Measurements from ENCODE around the gene VSTM2B. TPM values are rescaled to one million over a fixed set of nuclear protein-coding genes. Genes with fewer than 3 reads are reported as not detected.
"Not testable (repeated sequence)": the region's sequence is repeated elsewhere in the genome, so short reads cannot be mapped to it uniquely, and the experiment has no call there.

VSTM2B gene
- total and polyA plus RNA-seq, 4 donors = not detected

- 80% methylated on average over 7 of the region's 7 CpGs for WGBS
- no peaks in the 10 kb centered on the region for H3K4me1 ChIP-seq (ENCODE audit: control insufficient read depth in 4 of 4, insufficient read depth in 4 of 4, low read length in 3 of 4)
- H3K4me3 ChIP-seq (ENCODE audit: low read depth in 1 of 3, low read length in 3 of 3) = no peak overlapping the region
- H3K36me3 ChIP-seq (ENCODE audit: control insufficient read depth in 4 of 4, insufficient read depth in 3 of 4, low read depth in 1 of 4, low read length in 3 of 4) = no peaks in the 10 kb centered on the region
- peaks cover 0 to 3% (median 0%) of the 10 kb centered on the region in 4 donors for H3K27me3 ChIP-seq (ENCODE audit: control insufficient read depth in 4 of 4, insufficient read depth in 4 of 4, low read length in 3 of 4)
- TF ChIP-seq NR2F2 (IDR thresholded peaks at IDR 0.05) (no peak), GABPA (IDR thresholded peaks at IDR 0.05 in 1 of 2, conservative IDR thresholded peaks at IDR 0.05 in 1 of 2) (no peak), RAD21 (IDR thresholded peaks at IDR 0.05) (no peak), HNF4A (conservative IDR thresholded peaks at IDR 0.05) (no peak), ATF3 (IDR thresholded peaks at IDR 0.05) (no peak), CTCF (IDR thresholded peaks at IDR 0.05; ENCODE audit: low read depth, low read length, missing input control) (no peak)
- DNase-seq (ENCODE audit: low spot score) = no peak
- peaks cover 0 to 3% (median 0%) of the 10 kb centered on the region in 4 donors for H3K9me3 ChIP-seq (ENCODE audit: control insufficient read depth in 4 of 4, low read length in 3 of 4)
- no peak overlapping the region for H3K9ac ChIP-seq (ENCODE audit: low read depth in 1 of 2, low read length in 2 of 2)
- no peak overlapping the region for H3K27ac ChIP-seq (ENCODE audit: low read depth in 1 of 2, low read length in 2 of 2)
Measured at GRCh38 chr19:29485293-29485692, 40.5 kb upstream of the VSTM2B start.

DNA sequence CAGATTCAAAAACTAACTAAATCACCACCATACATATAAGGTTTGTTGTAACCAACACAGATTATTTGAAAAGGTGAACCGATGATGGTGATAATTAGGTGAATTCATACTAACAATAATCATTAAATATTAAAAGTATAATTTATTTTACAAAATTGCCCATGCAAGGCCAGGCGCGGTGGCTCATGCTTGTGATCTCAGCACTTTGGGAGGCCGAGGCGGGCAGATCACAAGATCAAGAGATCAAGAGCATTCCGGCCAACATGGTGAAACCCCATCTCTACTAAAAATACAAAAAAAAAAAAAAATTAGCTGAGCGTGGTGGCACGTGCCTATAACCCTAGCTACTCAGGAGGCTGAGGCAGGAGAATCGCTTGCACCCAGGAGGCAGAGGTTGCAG lies 38.8 kb upstream of the VSTM2B start:
- H3K4me3 ChIP-seq (ENCODE audit: low read depth in 1 of 3, low read length in 3 of 3); DNase-seq (ENCODE audit: low spot score); H3K4me1 ChIP-seq (ENCODE audit: control insufficient read depth in 4 of 4, insufficient read depth in 4 of 4, low read length in 3 of 4); H3K27me3 ChIP-seq (ENCODE audit: control insufficient read depth in 4 of 4, insufficient read depth in 4 of 4, low read length in 3 of 4); H3K36me3 ChIP-seq (ENCODE audit: control insufficient read depth in 4 of 4, insufficient read depth in 3 of 4, low read depth in 1 of 4, low read length in 3 of 4); H3K9me3 ChIP-seq (ENCODE audit: control insufficient read depth in 4 of 4, low read length in 3 of 4); H3K9ac ChIP-seq (ENCODE audit: low read depth in 1 of 2, low read length in 2 of 2); H3K27ac ChIP-seq (ENCODE audit: low read depth in 1 of 2, low read length in 2 of 2): not testable (repeated sequence)
- WGBS = 91% methylated on average over 9 of the region's 9 CpGs

GRCh38 chr19:29487432-29487831 lies 38.4 kb upstream of the VSTM2B start:
- H3K27ac ChIP-seq (ENCODE audit: low read depth in 1 of 2, low read length in 2 of 2) = no peak overlapping the region
- TF ChIP-seq, protein P1, sequence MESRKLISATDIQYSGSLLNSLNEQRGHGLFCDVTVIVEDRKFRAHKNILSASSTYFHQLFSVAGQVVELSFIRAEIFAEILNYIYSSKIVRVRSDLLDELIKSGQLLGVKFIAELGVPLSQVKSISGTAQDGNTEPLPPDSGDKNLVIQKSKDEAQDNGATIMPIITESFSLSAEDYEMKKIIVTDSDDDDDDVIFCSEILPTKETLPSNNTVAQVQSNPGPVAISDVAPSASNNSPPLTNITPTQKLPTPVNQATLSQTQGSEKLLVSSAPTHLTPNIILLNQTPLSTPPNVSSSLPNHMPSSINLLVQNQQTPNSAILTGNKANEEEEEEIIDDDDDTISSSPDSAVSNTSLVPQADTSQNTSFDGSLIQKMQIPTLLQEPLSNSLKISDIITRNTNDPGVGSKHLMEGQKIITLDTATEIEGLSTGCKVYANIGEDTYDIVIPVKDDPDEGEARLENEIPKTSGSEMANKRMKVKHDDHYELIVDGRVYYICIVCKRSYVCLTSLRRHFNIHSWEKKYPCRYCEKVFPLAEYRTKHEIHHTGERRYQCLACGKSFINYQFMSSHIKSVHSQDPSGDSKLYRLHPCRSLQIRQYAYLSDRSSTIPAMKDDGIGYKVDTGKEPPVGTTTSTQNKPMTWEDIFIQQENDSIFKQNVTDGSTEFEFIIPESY (IDR thresholded peaks at IDR 0.05) = no peak
- TF ChIP-seq TAF1 (conservative IDR thresholded peaks at IDR 0.05) (no peak), EGR1 (IDR thresholded peaks at IDR 0.05; ENCODE audit: low read depth in 2 of 2) (no peak), HNF4A (conservative IDR thresholded peaks at IDR 0.05) (no peak), HNF4G (IDR thresholded peaks at IDR 0.05) (no peak), SP1 (IDR thresholded peaks at IDR 0.05) (no peak), YY1 (IDR thresholded peaks at IDR 0.05) (no peak), JUND (IDR thresholded peaks at IDR 0.05) (no peak), NR2F2 (IDR thresholded peaks at IDR 0.05) (no peak), RXRA (IDR thresholded peaks at IDR 0.05) (no peak), CTCF (IDR thresholded peaks at IDR 0.05; ENCODE audit: low read depth, low read length, missing input control) (no peak), RAD21 (IDR thresholded peaks at IDR 0.05) (no peak), GABPA (IDR thresholded peaks at IDR 0.05 in 1 of 2, conservative IDR thresholded peaks at IDR 0.05 in 1 of 2) (no peak)
- TF ChIP-seq, protein P2, sequence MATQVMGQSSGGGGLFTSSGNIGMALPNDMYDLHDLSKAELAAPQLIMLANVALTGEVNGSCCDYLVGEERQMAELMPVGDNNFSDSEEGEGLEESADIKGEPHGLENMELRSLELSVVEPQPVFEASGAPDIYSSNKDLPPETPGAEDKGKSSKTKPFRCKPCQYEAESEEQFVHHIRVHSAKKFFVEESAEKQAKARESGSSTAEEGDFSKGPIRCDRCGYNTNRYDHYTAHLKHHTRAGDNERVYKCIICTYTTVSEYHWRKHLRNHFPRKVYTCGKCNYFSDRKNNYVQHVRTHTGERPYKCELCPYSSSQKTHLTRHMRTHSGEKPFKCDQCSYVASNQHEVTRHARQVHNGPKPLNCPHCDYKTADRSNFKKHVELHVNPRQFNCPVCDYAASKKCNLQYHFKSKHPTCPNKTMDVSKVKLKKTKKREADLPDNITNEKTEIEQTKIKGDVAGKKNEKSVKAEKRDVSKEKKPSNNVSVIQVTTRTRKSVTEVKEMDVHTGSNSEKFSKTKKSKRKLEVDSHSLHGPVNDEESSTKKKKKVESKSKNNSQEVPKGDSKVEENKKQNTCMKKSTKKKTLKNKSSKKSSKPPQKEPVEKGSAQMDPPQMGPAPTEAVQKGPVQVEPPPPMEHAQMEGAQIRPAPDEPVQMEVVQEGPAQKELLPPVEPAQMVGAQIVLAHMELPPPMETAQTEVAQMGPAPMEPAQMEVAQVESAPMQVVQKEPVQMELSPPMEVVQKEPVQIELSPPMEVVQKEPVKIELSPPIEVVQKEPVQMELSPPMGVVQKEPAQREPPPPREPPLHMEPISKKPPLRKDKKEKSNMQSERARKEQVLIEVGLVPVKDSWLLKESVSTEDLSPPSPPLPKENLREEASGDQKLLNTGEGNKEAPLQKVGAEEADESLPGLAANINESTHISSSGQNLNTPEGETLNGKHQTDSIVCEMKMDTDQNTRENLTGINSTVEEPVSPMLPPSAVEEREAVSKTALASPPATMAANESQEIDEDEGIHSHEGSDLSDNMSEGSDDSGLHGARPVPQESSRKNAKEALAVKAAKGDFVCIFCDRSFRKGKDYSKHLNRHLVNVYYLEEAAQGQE (IDR thresholded peaks at IDR 0.05) = no peak
- TF ChIP-seq, protein P3, sequence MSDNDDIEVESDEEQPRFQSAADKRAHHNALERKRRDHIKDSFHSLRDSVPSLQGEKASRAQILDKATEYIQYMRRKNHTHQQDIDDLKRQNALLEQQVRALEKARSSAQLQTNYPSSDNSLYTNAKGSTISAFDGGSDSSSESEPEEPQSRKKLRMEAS (IDR thresholded peaks at IDR 0.05) = no peak
- WGBS = 70% methylated on average over 7 of the region's 7 CpGs
- no peaks in the 10 kb centered on the region for H3K36me3 ChIP-seq (ENCODE audit: control insufficient read depth in 4 of 4, insufficient read depth in 3 of 4, low read depth in 1 of 4, low read length in 3 of 4)
- no peak overlapping the region for H3K9ac ChIP-seq (ENCODE audit: low read depth in 1 of 2, low read length in 2 of 2)
- no peak overlapping the region for H3K4me3 ChIP-seq (ENCODE audit: low read depth in 1 of 3, low read length in 3 of 3)
- no peak for DNase-seq (ENCODE audit: low spot score)
- H3K4me1 ChIP-seq (ENCODE audit: control insufficient read depth in 4 of 4, insufficient read depth in 4 of 4, low read length in 3 of 4) = no peaks in the 10 kb centered on the region
- peaks cover 0 to 11% (median under 1%) of the 10 kb centered on the region in 4 donors for H3K27me3 ChIP-seq (ENCODE audit: control insufficient read depth in 4 of 4, insufficient read depth in 4 of 4, low read length in 3 of 4)
- H3K9me3 ChIP-seq (ENCODE audit: control insufficient read depth in 4 of 4, low read length in 3 of 4) = peaks cover 0 to 5% (median 0%) of the 10 kb centered on the region in 4 donors
